ENCODE results near the gene SULF2.
"Not testable (repeated sequence)": the region's sequence is repeated elsewhere in the genome, so short reads cannot be mapped to it uniquely, and the experiment has no call there.

SULF2 gene

GRCh38 chr20:47785311-47785853 is at the start of gene SULF2:
SULF2 (minus strand) TSS chr20:47785481; CDS start chr20:47757363, 28,118 bp downstream.
- no peak for DNase-seq (ENCODE audit: low read depth)

- not testable (repeated sequence) for DNase-seq (ENCODE audit: low read depth)
Measured at GRCh38 chr20:47831675-47832074, 46.4 kb upstream of the SULF2 start.

GRCh38 chr20:47826716-47827115 is 41.4 kb upstream of the SULF2 start:
- not testable (repeated sequence) for DNase-seq (ENCODE audit: low read depth)

GRCh38 chr20:47826006-47826405 is 40.7 kb upstream of the SULF2 start:
- not testable (repeated sequence) for DNase-seq (ENCODE audit: low read depth)

GRCh38 chr20:47825011-47825762 is 39.9 kb upstream of the SULF2 start:
- no peak for DNase-seq (ENCODE audit: low read depth)

GRCh38 chr20:47823941-47824340 is 38.7 kb upstream of the SULF2 start:
- DNase-seq (ENCODE audit: low read depth), result not testable (repeated sequence)

GRCh38 chr20:47821481-47822100 is 36.3 kb upstream of the SULF2 start:
- no peak for DNase-seq (ENCODE audit: low read depth)

- no peak for DNase-seq (ENCODE audit: low read depth)
Measured at GRCh38 chr20:47818996-47819609, 33.8 kb upstream of the SULF2 start.

GRCh38 chr20:47818466-47818865 is 33.2 kb upstream of the SULF2 start:
- no peak for DNase-seq (ENCODE audit: low read depth)

GRCh38 chr20:47818016-47818415 is 32.7 kb upstream of the SULF2 start:
- DNase-seq (ENCODE audit: low read depth), result no peak

- DNase-seq (ENCODE audit: low read depth), result no peak
Measured at GRCh38 chr20:47817573-47817972, 32.3 kb upstream of the SULF2 start.

- DNase-seq (ENCODE audit: low read depth), result no peak
Measured at GRCh38 chr20:47816487-47817451, 31.5 kb upstream of the SULF2 start.

GRCh38 chr20:47815866-47816265 is 30.6 kb upstream of the SULF2 start:
- DNase-seq (ENCODE audit: low read depth), result no peak

- DNase-seq (ENCODE audit: low read depth), result no peak
Measured at GRCh38 chr20:47815416-47815806, 30.1 kb upstream of the SULF2 start.

GRCh38 chr20:47814632-47815415 is 29.5 kb upstream of the SULF2 start:
- no peak for DNase-seq (ENCODE audit: low read depth)

GRCh38 chr20:47810721-47811347 is 25.6 kb upstream of the SULF2 start:
- DNase-seq (ENCODE audit: low read depth), result no peak

GRCh38 chr20:47810116-47810677 is 24.9 kb upstream of the SULF2 start:
- no peak for DNase-seq (ENCODE audit: low read depth)

- DNase-seq (ENCODE audit: low read depth), result no peak
Measured at GRCh38 chr20:47809161-47809960, 24.1 kb upstream of the SULF2 start.

GRCh38 chr20:47805951-47806350 is 20.7 kb upstream of the SULF2 start:
- DNase-seq (ENCODE audit: low read depth), result no peak

Data from stimulated activated CD8-positive, alpha-beta memory T cell treated with anti-CD3 and anti-CD28 coated beads, Interleukin-4, amount 100 ng/mL, for 24 hours (primary cell).